Epithelial cell of esophagus (primary cell): Measurements from ENCODE around the gene ENDOU.

ENCODE experiments used
- DNase-seq: peaks from one replicate; pipeline ENCODE4 v3.0.0; 2010; ENCODE audit warnings: low read depth
- H3K4me3 ChIP-seq: 2 replicates; pipeline ENCODE4 v1.5.1; 2011; ENCODE audit warnings: mild to moderate bottlenecking, low read length, control low read depth
- TF ChIP-seq, protein P1 (sequence below): IDR thresholded peaks from 2 replicates; pipeline ENCODE4 v1.5.1; 2011; ENCODE audit warnings: low read depth, mild to moderate bottlenecking, low read length, control low read depth, inconsistent platforms; ENCODE audit not compliant: insufficient read depth; ENCODE audit errors: missing control alignments

Gene ENDOU

DNA sequence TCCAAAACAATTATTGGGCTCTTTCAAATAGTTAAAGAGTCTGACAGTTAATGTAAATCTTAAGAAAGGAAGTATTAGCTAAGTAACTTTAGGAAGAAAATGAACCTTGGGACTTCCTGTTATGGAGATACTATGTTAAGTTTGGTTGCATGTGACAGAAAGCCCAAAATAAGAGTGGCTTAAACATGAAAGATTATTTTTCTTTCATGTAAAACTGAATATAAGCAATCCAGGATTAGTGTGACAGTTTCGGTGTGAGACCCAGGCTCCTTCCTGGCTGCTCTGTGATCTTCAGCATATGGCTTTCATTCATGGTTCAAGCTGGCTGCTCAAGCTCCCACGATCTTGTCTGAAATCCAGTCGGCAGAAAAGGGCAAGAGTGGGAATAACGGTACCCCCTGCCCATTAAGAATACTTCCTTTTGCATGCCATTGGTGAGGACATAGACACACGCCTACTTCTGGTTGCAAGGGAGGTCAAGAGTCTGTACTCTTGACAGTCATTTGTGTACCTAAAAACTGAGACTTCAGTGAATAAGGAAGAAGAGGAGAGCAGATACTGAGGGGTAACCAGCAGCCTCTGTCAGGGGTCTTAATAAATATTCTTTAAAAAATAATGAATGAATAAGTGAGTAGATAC, 17.3 kb downstream of the ENDOU start:
- TF ChIP-seq, protein P1, sequence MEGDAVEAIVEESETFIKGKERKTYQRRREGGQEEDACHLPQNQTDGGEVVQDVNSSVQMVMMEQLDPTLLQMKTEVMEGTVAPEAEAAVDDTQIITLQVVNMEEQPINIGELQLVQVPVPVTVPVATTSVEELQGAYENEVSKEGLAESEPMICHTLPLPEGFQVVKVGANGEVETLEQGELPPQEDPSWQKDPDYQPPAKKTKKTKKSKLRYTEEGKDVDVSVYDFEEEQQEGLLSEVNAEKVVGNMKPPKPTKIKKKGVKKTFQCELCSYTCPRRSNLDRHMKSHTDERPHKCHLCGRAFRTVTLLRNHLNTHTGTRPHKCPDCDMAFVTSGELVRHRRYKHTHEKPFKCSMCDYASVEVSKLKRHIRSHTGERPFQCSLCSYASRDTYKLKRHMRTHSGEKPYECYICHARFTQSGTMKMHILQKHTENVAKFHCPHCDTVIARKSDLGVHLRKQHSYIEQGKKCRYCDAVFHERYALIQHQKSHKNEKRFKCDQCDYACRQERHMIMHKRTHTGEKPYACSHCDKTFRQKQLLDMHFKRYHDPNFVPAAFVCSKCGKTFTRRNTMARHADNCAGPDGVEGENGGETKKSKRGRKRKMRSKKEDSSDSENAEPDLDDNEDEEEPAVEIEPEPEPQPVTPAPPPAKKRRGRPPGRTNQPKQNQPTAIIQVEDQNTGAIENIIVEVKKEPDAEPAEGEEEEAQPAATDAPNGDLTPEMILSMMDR, result no peak
- DNase-seq, result no peak
- H3K4me3 ChIP-seq, result no peak overlapping the region

DNA sequence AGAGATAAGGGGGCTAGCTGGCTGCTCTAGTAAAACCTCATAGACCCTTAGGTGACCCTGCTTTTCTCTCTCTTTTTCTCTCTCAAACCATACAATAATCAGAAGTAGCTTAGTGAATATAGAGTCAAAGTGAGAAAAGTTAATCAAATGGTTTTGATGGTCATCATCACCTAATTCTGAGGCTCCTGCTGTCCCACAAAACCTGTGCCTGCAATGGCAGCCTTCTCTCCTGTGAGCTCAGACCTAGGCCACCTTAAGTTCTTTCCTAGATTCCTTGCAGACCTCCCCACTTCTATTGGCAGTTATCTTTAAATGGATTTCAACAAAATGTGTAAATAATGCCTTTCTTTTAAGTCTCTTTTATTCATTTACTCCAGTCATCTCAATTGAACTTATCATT, 17.9 kb downstream of the ENDOU start:
- no peak for DNase-seq
- H3K4me3 ChIP-seq, result no peak overlapping the region
- TF ChIP-seq, protein P1, result no peak

DNA sequence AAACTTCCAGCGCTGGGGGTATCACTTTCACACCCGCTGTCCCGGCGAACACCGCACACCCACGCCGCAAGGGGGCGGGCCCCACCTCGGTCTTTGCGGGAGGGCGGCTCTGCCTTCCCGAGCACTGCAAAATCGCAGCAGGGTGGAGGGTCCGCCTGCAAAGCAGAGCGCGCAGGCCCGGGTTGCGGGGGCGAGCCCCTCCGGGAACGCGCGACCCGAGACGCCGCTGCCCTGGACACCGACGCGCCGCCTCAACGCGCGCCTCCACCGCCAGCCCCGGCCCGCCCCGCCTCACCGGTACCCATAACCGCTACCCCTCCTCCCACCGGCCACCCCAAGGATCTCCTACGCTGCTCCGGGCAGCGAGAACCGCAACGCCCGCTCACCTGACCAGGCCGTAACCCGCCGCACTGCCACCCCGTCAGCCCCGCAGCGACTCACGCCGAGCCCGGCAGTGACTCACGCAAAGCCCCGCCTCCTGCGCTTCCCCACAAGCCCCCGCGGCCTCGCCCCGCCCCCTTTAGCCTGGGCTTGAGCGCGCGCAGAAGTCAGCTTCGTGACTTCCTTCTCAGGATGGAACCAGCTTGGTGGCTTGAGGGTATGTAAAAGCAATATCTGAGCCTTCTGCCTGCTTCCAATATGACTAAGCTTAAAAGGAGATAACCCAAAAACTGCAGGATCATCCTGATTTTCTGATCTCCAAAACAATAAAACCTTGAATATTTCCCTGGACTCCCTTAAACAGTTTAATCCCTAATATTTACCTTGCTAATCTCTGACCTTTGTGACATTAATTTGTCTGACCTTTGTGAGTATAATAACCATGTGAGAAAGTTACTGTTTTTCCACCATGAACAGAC, 19.5 kb downstream of the ENDOU start, which contains the start of gene RPAP3:
Gene RPAP3 (minus strand): TSS at position 465 of the 860 bp plus-strand sequence. CDS start 3,190 bp downstream, outside the sequence.
- H3K4me3 ChIP-seq, result peak within 1 kb of the TSS; percentile 58
- TF ChIP-seq, protein P1, result peak; percentile 60
- peak; percentile 97 for DNase-seq

DNA sequence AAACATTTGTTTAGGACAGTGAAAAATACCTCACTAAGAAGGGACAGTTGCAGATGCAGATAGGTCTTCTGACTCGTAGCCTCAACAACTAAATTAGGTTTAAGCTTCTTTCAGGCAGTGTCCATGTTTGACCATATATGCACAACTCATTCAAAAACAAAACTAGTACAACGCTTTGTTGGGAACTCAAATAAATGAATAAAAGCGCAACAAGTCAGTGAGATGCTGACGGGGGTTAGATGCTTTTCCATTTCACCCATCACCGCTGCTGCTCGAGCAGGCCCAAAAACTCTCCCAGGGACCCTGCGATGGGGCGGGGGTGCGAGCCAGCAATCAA, 20.1 kb downstream of the ENDOU start:
- TF ChIP-seq, protein P1, result no peak

DNA sequence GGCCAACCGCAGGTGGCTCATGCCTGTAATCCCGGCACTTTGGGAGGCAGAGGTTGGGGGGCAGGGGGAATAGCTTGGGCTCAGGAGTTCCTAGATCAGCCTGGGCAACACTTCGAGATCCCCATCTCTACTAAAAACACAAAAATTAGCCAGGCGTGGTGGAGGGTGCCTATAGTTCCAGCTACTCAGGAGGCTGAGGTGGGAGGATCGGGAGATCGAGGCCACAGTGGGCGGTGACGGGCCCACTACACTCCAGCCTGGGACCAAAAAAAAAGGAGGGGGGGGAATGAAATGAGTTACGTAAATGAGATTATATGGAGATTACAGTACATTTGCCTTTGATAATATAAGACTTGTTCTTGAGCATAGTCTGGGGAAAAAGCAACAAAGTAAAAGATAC, 20.6 kb downstream of the ENDOU start:
- TF ChIP-seq, protein P1, result no peak
- no peak for DNase-seq
- H3K4me3 ChIP-seq, result peak overlapping the region; percentile 58

More for the DNA sequence above, 20.1 kb downstream of the ENDOU start:
- peak overlapping the region; percentile 58 for H3K4me3 ChIP-seq
- no peak for DNase-seq

DNA sequence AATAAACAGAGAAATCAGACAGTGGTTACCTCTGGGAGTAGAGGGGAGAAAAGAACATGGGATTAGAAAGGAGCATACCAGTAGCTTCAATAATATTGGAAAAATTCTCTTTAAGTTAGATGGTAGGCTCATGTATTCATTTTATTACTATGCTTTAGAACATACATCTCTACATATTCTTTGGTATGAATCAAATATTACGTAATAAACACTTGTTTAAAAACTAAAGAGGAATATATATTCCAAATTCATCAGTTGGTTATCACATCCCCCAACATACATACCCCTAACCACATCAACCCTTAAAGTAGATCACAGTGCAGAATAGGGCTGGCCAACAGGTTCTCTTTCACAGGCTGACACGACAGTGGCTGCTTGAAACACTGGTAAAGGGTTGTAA, 25.0 kb downstream of the ENDOU start:
- no peak overlapping the region for H3K4me3 ChIP-seq
- DNase-seq, result no peak
- TF ChIP-seq, protein P1, result no peak

DNA sequence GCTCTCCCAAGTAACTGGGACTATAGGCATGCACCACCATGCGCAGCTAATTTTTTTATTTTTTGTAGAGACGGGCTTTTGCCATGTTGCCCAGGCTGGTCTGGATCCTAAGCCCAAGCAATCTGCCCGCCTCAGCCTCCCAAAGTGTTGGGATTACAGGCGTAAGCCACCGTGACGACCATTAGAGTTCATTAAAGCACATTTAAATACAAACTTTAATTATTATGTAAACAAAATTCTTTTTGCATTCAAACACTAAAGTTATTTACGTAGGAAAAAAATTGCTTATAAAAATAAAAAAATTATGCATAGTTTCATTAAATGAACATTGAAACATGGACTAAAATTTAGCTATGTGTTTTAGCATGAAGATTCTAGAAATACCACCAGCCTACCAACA, 26.7 kb downstream of the ENDOU start:
- TF ChIP-seq, protein P1, result no peak
- no peak overlapping the region for H3K4me3 ChIP-seq
- DNase-seq, result no peak
